HG02588 (cell line): ENCODE data around the gene NFAM1.

Experiments used
- ATAC-seq: cut with Tn5 transposase; IDR thresholded peaks from one replicate; pipeline ENCODE4 v1.9.1; 2021; ENCODE audit warnings: mild to moderate bottlenecking, moderate library complexity; ENCODE audit not compliant: unreplicated experiment

NFAM1 gene

GRCh38 chr22:42363892-42364291, 68.3 kb downstream of the NFAM1 start:
- no peak for ATAC-seq

- ATAC-seq: no peak
These were observed 70.7 kb downstream of the NFAM1 start for GRCh38 chr22:42361523-42361922.

GRCh38 chr22:42360348-42360747, 71.9 kb downstream of the NFAM1 start:
- ATAC-seq: no peak

GRCh38 chr22:42358643-42359558, 73.3 kb downstream of the NFAM1 start:
- ATAC-seq: no peak

DNA sequence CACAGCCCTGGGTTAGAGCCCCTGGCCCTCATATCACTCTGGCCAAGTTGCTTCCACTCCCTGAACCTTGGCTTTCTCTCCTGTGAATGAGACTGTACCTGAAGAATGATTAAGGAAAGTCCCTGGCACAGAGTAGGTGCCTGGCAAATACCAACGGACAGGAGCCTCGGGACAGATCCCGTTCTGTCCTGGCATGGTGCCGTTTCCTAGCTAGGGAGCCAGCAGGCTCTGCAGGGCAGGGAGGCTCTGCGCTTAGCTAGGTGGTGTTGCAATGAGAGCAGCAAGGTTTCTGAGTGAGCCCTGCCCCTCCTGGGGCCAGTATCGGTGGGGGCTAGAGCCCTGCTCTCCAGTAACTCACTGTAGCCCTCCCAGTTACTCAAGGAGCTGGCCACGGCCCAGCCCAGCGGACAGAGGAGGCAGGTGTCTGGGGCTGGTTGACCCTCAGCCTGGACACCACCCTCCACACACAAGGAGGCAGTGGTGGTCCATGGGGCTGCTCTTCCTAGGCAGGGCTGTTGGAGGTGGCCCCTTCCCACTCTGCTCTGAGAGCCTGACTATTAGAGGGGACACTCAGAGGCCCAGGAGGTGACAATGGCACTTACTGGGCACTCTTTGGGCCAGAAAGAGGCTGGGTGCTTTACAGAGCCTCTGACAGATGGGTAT, 74.4 kb downstream of the NFAM1 start:
- ATAC-seq: no peak

DNA sequence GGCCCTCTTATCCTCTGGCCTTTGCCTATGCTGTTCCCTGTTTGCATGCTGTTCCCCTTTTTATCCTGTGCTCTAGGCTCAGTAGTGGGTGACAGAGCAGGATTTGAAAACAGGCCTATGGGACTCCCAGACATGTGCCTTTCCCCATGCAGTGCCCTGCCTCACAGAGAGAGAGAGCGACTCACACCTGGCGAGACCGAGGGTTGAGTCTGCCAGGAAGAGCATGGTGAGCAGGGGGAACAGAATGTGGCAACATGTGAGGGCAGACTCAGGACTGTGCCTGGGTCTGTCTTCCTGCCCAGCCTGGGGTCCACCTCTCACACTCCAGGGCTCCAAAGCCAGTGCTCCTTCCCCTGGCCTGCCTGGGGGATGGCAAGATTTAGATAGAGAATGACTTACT, 75.0 kb downstream of the NFAM1 start:
- ATAC-seq: no peak

- ATAC-seq: no peak
These were observed 75.7 kb downstream of the NFAM1 start for GRCh38 chr22:42356533-42356932.

DNA sequence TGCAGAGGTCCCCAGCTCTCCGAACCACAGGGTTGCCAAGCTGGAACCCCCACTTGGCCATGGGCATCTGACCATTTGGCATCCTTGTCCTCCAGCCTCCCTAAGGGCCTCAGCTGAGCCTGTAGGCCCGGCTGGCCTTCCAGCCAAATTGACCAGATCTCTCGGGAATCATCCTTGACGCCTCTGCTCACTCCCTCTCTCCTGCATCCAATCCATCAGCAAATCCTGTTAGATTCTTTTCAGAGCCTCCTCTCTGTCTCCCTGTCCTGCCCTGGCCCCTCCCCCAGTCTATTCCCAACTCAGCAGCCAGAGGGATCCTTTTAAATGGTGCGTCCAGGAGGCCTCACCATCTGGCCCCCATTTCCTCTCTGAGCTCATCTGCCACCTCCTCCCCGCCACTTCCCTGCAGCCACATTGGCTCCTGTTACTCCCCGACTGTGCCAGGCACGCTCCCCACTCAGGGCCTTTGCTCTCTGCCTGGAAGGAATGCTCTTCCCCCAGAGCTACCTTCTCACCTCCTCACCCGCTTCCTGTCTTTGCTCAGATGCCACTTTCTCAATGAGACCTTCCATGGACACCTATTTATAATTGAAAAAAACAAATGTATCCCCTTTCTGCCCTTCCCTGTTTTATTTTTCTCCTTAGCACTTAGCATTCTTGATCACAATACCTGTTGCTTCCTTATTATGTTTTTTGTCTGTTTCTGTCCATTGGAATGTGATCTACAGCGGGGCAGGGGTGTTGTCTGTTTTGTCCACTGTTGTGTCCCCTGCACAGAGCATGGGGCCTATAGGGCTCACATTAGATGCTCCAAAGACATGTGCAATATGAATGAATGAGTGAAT, 78.1 kb downstream of the NFAM1 start:
- no peak for ATAC-seq

DNA sequence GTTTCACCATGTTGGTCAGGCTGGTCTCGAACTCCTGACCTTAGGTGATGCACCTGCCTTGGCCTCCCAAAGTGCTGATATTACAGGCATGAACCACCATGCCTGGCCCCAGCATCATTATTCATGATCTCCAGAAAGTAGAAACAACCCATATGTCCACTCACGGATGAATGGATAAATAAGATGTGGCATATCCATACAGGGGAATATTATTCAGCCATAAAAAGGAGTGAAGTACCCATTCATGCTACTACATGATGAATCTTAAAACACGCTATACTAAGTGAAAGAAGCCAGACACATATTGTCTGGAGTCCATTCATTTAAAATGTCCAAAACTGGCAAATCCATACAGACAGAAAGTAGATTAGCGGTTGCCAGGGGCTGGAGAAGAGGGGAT, 81.8 kb downstream of the NFAM1 start:
- ATAC-seq: no peak

DNA sequence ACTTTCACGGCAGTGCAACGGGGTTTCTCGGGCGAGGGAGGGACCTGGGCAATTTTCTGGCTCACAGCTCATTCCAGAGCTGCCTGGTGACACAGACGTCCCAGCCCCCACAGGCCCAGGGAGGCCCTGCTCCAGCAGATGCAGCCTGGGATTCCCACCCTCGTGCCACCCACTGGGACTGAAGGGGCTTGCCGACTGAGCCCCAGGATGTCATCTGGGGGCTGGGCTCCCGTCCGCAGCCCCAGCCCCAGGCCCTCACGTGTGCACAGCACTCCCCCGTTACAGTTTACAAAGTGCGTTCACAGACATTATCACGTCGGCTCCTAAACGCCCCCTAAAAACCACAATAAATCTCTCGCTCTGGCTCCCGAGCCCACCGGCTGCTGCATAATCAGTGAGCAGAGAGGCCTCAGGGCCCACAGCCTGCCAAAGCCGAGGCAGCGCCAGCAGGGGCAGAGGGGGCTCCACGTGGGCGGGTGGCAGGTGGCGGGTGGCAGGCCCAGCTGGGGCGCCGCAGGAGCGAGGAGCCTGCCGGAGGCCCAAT, 84.8 kb downstream of the NFAM1 start:
- no peak for ATAC-seq

GRCh38 chr22:42346722-42347121, 85.5 kb downstream of the NFAM1 start:
- no peak for ATAC-seq

DNA sequence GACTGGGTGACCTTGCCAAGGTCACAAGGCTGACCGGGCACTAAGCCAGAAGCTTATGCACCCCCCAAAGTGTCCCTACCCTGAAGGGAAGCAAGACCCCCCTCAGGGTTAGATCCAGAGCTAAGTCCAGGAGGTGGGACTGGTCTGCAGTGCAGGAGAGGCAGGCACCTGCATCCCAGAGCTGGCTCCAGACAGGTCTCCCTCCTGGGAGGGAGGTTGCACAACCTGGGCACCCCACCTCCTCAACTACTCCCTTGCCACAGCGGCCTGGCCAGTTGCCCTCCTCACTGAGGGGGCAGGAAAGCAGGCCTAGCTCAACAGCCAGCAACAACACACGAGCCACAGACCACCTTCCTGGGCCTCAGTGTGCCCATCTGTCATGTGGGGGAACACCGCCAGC, 86.7 kb downstream of the NFAM1 start:
- ATAC-seq: no peak

- no peak for ATAC-seq
These were observed 87.8 kb downstream of the NFAM1 start for GRCh38 chr22:42344361-42344905.

DNA sequence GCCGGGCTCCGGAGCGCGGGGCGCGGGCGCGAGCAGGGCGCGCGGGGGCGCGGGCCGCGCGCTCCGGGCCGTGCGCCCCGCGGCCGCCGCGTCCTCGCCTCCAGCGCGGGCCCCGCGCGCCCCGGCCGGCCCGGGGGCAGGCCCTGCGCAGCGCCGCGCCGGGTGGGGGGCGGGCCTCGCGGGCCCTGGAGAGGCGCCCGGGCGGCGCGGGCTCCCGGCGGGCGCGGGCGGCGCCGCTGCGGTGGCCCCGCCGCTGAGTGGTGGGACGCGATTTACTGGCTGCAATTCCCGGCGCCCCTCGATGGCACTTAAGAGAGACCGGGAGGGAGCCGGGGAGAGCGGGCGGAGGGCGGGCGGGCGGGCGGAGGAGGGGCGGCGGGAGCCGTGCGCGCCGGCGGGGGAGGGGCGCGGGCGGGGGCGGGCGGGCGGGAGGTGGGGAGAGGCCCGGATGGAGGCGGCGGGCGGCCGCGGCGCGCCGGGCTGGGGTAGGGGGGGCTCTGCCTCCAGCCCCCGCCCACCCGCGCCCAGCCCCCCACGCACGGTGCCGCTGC, 88.6 kb downstream of the NFAM1 start:
- no peak for ATAC-seq

DNA sequence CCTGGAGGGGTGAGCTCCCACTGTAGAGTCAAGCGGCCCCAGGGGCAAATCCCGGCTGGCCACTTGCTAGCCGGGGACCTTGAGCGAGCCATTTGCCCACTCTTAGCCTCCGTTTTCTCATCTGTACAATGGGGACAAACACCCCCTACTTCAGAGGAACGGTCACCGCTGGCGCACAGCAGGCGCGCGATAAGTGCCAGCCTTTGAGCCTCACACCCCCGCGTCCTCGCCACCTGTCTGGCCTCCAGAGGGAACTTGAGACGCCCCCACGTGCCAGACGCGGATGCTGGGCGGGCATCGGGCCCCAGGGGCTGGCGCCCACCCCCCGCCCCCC, 89.1 kb downstream of the NFAM1 start:
- no peak for ATAC-seq

DNA sequence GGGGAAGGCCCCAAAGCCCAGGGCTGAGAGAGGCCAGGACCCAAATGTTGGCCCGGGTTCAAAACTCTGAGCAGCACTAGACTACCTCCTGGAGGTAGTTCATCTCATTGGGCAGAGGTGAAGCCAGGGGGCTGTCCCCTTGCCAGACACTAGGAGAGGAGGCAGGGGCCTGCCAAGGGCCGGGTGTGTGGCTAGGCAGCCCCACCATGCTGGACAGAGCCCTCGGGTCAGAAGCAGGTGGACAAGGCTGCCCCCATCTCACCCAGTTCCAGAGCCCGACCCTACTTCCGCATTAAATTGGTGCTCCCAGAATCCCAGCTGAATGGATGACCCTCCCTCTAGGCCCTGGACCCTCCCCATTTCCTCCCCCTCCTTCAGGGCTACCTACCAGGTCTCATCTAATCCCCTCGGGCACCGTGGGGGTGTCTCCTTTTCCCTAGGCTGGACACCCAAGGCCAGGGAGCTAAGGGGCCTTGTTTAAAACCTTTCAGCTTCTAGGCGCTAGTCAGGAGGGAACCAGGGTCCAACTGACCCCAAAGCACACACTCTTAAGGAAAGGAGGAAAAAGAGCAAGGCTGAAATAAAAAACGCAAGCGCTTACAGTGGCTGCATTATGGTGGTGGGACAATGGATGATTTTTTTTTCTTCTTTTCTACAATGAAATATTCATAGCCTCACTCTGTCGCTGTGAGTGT, 89.6 kb downstream of the NFAM1 start:
- no peak for ATAC-seq

DNA sequence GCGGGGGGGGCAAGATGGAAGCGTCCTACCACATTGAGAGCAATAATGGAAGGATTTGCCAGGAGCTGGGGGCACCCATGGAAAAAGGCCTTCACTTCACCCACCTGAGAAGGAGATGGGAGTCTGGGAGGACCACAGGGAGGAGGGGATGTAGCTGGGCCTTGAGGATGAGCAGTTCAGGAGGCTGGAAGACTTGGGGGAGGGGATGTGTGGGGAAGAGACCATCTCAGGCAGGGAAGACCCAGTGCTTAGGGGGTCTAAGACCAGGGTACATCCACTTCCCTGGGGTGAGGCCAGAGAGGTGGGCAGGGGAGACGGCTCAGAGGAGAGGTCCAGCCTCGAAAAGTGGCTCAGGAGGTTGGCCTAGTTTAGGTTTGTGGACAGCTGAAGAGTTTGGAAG, 90.4 kb downstream of the NFAM1 start:
- no peak for ATAC-seq

DNA sequence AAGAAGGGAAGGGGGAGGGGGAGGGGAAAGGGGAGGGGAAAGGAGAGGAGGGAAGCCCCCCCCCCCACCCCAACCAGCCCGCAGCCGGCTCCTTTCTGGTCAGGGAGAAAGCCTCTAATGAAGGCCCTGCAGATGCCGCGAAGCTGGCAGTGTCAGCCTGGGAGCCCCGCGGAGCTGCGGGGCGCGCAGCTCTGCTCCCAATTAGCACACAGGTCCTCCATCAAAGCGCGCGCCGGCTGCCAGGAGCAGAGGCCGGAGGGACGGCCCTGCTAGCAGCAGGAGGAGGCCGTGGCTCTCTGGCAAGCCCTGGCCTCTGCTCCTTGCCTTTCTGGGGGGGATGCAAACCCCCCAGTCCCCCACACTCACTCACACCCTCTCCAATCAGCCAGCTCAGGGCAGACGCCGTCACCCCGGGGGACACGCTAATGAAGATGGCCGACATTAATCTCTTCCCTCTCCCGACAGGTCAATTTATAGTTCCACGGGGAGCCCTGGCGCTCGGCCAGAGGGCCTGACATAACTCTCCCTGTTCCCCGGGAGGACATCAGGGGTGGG, 91.3 kb downstream of the NFAM1 start:
- ATAC-seq: no peak

DNA sequence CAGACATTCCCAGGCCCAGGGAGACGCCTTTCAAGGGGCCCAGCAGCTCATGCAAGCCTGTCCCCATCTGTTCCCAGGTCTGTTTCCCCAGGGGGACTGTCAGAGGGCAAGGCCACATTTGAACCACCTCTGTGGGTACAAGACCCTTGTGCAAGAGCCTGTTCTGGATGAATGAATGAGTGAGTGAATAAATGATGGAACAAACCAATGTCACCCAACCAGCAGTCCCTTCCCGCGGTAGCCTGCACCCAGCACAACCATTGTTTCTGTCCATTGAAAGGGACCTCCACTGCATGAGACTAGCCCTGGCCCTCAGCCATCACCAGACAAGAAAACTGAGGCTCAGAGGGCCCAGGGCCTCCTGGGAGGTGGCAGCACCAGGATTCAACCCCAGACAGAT, 92.1 kb downstream of the NFAM1 start:
- no peak for ATAC-seq

DNA sequence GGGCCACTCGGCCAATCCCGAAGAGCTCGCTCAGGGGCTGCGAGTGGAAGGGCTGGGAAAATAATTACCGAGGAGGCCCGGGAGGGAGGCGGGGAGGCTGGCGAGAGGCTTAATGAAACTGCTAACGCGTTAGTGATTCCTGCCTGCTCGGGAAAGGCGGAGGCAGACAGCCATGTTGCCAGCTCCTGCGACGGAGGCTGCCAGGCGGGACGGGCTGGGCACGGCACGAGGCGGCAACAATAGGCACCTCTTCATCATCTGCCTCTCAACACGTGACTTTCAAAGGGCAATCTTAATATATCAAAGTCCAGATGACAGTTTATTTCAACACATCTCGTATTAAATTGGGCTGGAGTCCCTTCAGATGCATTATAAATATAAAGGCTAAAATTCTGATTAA, 93.7 kb downstream of the NFAM1 start:
- no peak for ATAC-seq
